ENCODE data around the gene FILIP1L. TPM values are rescaled to one million over a fixed set of nuclear protein-coding genes. Genes with fewer than 3 reads are reported as not detected.

FILIP1L gene
- total RNA-seq, 4 donors from 2014 or later: 113 to 149 (median 122) TPM

GRCh38 chr3:100010087-100010417 lies 104.2 kb downstream of the FILIP1L start:
- 82 to 100% methylated on average over 1 of the region's 1 CpG for WGBS, 2 donors (ENCODE audit: low coverage in 1 of 2)
- no peak for ATAC-seq

GRCh38 chr3:100009276-100010086 lies 104.8 kb downstream of the FILIP1L start:
- H3K27me3 ChIP-seq: no peaks in the 10 kb centered on the region
- WGBS, 2 donors (ENCODE audit: low coverage in 1 of 2): 68 to 79% methylated on average over 3 to 5 of the region's 5 CpGs
- ATAC-seq: no peak
- H3K36me3 ChIP-seq: no peaks in the 10 kb centered on the region
- H3K4me1 ChIP-seq: peaks cover 3 to 46% (median 5%) of the 10 kb centered on the region in 3 donors
- no peak overlapping the region for H3K4me3 ChIP-seq
- peak overlapping the region in 1 of 4 donors; percentile 29 for H3K27ac ChIP-seq
- no peak for TF ChIP-seq CTCF (IDR thresholded peaks at IDR 0.05)
- TF ChIP-seq POLR2AphosphoS5 (IDR thresholded peaks at IDR 0.05): no peak
- TF ChIP-seq EP300 (IDR thresholded peaks at IDR 0.05): no peak
- TF ChIP-seq POLR2A (IDR thresholded peaks at IDR 0.05): no peak
- H3K9me3 ChIP-seq: no peaks in the 10 kb centered on the region

More at GRCh38 chr3:100010087-100010417, 104.2 kb downstream of the FILIP1L start:
- Histone ChIP-seq H3K36me3 (no peaks in the 10 kb centered on the region), H3K27me3 (no peaks in the 10 kb centered on the region), H3K27ac (peak overlapping the region in 1 of 4 donors; percentile 29), H3K4me1 (peaks cover 3 to 42% (median 5%) of the 10 kb centered on the region in 3 donors), H3K9me3 (no peaks in the 10 kb centered on the region), H3K4me3 (no peak overlapping the region)
- no peak for TF ChIP-seq POLR2A (IDR thresholded peaks at IDR 0.05)

GRCh38 chr3:100008081-100008698 lies 106.1 kb downstream of the FILIP1L start:
- no peaks in the 10 kb centered on the region for H3K27me3 ChIP-seq
- no peak for ATAC-seq
- no peak overlapping the region for H3K4me3 ChIP-seq
- H3K36me3 ChIP-seq: no peaks in the 10 kb centered on the region
- TF ChIP-seq CTCF (IDR thresholded peaks at IDR 0.05) (no peak), POLR2A (IDR thresholded peaks at IDR 0.05) (no peak), EP300 (IDR thresholded peaks at IDR 0.05) (no peak), POLR2AphosphoS5 (IDR thresholded peaks at IDR 0.05) (no peak)
- peak overlapping the region in 2 of 4 donors; percentile 48 to 67 for H3K27ac ChIP-seq
- peaks cover 3 to 49% (median 5%) of the 10 kb centered on the region in 3 donors for H3K4me1 ChIP-seq
- H3K9me3 ChIP-seq: no peaks in the 10 kb centered on the region

- H3K36me3 ChIP-seq: no peaks in the 10 kb centered on the region
- H3K9me3 ChIP-seq: no peaks in the 10 kb centered on the region
- no peak for ATAC-seq
- H3K27ac ChIP-seq: peak overlapping the region in 2 of 4 donors; percentile 48 to 67
- 79 to 87% methylated on average over 2 to 3 of the region's 3 CpGs for WGBS, 2 donors (ENCODE audit: low coverage in 1 of 2)
- no peak for TF ChIP-seq POLR2A (IDR thresholded peaks at IDR 0.05)
- no peak for TF ChIP-seq POLR2AphosphoS5 (IDR thresholded peaks at IDR 0.05)
- no peak for TF ChIP-seq EP300 (IDR thresholded peaks at IDR 0.05)
- peaks cover 3 to 58% (median 5%) of the 10 kb centered on the region in 3 donors for H3K4me1 ChIP-seq
- H3K27me3 ChIP-seq: no peaks in the 10 kb centered on the region
- H3K4me3 ChIP-seq: no peak overlapping the region
These were observed 107.0 kb downstream of the FILIP1L start for GRCh38 chr3:100007313-100007712.

GRCh38 chr3:100006570-100007271 lies 107.6 kb downstream of the FILIP1L start:
- Histone ChIP-seq H3K9me3 (no peaks in the 10 kb centered on the region), H3K27me3 (no peaks in the 10 kb centered on the region), H3K27ac (peak overlapping the region in 2 of 4 donors; percentile 48 to 67), H3K36me3 (no peaks in the 10 kb centered on the region), H3K4me1 (peaks cover 3 to 61% (median 5%) of the 10 kb centered on the region in 3 donors), H3K4me3 (no peak overlapping the region)
- ATAC-seq: no peak
- TF ChIP-seq POLR2AphosphoS5 (IDR thresholded peaks at IDR 0.05) (no peak), CTCF (IDR thresholded peaks at IDR 0.05) (peak in 3 of 4 experiments; percentile 24 to 39 (median 34))
- WGBS, 2 donors (ENCODE audit: low coverage in 1 of 2): 26 to 40% methylated on average over 2 of the region's 2 CpGs
